Fibroblast of lung (primary cell): ENCODE results near the gene PGM2L1.

Source experiments
- CTCF ChIP-seq, 2 donors: IDR thresholded peaks in 1 of 2; conservative IDR thresholded peaks in 1 of 2; 1 replicate in 1 of 2; 2 replicates in 1 of 2; pipeline ENCODE4 v1.5.1; 2011 to 2012; ENCODE audit warnings: low read length in 2 of 2, control low read depth in 1 of 2, inconsistent platforms in 1 of 2, low read depth in 1 of 2, mild to moderate bottlenecking in 1 of 2
- EZH2 ChIP-seq: IDR thresholded peaks from 2 replicates; pipeline ENCODE4 v1.5.1; 2012; ENCODE audit warnings: low read length, control low read depth, mild to moderate bottlenecking; ENCODE audit errors: missing control alignments

GRCh38 chr11:74333193-74333592 lies 65.0 kb downstream of the PGM2L1 start:
- no peak for TF ChIP-seq CTCF (conservative IDR thresholded peaks at IDR 0.05 in 1 of 2, IDR thresholded peaks at IDR 0.05 in 1 of 2; ENCODE audit: low read depth in 1 of 2, low read length in 2 of 2)
- TF ChIP-seq EZH2: no peak
